CD4-positive, alpha-beta T cell treated with Interleukin-2 at 100 ng/mL for 4 hours (primary cell): ENCODE data around the gene TMEM259.
A peak's percentile ranks its signal among the peaks of the same experiment; 100 is the strongest.

Experiments
- DNase-seq: peaks from one replicate; pipeline ENCODE4 v3.0.0-alpha.2; 2020; ENCODE audit warnings: low spot score

TMEM259 gene

GRCh38 chr19:1002600-1002999 lies 18.3 kb downstream of the TMEM259 start:
- DNase-seq: no peak

- DNase-seq: peak; percentile 71
Measured at GRCh38 chr19:1001538-1002166, 19.3 kb downstream of the TMEM259 start.

GRCh38 chr19:1000591-1001537 lies 20.1 kb downstream of the TMEM259 start:
- DNase-seq: no peak

- peak; percentile 59 for DNase-seq
Measured at GRCh38 chr19:1000095-1000494, 20.8 kb downstream of the TMEM259 start, which contains the start of gene GRIN3B. Gene GRIN3B (plus strand): TSS chr19:1000419. CDS start chr19:1000438, 19 bp downstream.

- DNase-seq: no peak
Measured at GRCh38 chr19:999379-999719, 21.6 kb downstream of the TMEM259 start.

GRCh38 chr19:998064-998463 lies 22.9 kb downstream of the TMEM259 start:
- DNase-seq: no peak

GRCh38 chr19:996051-996838 lies 24.7 kb downstream of the TMEM259 start:
- peak; percentile 71 for DNase-seq

- no peak for DNase-seq
Measured at GRCh38 chr19:995051-995827, 25.7 kb downstream of the TMEM259 start.

GRCh38 chr19:994516-994915 lies 26.4 kb downstream of the TMEM259 start:
- no peak for DNase-seq

- DNase-seq: no peak
Measured at GRCh38 chr19:993831-994393, 27.0 kb downstream of the TMEM259 start.

- DNase-seq: no peak
Measured at GRCh38 chr19:993361-993830, 27.5 kb downstream of the TMEM259 start.

GRCh38 chr19:992670-993055 lies 28.3 kb downstream of the TMEM259 start:
- DNase-seq: no peak

GRCh38 chr19:991932-992669 lies 28.8 kb downstream of the TMEM259 start:
- no peak for DNase-seq

GRCh38 chr19:991174-991931 lies 29.6 kb downstream of the TMEM259 start:
- no peak for DNase-seq

GRCh38 chr19:990746-991145 lies 30.2 kb downstream of the TMEM259 start:
- no peak for DNase-seq

GRCh38 chr19:990119-990571 lies 30.8 kb downstream of the TMEM259 start:
- no peak for DNase-seq

- DNase-seq: no peak
Measured at GRCh38 chr19:989381-990081, 31.4 kb downstream of the TMEM259 start.

- no peak for DNase-seq
Measured at GRCh38 chr19:988510-988909, 32.4 kb downstream of the TMEM259 start.

GRCh38 chr19:988081-988480 lies 32.8 kb downstream of the TMEM259 start:
- DNase-seq: no peak
